ENCODE measurements around the gene MYL12A. TPM values are rescaled to one million over a fixed set of nuclear protein-coding genes. Genes with fewer than 3 reads are reported as not detected.

Gene MYL12A
- total and polyA plus RNA-seq, 2 donors (not counting 3 experiments of a cell fraction or from before 2014, with no cell fraction given): 597 to 796 TPM

- H2AFZ ChIP-seq (ENCODE audit: low read depth, low read length): no peak overlapping the region
- intact Hi-C loops (cut with micrococcal nuclease): no loop called here
- DNase-seq (ENCODE audit: low read depth, low spot score) (no peak), FAIRE-seq (no peak)
- no TSS peak for BruUV-seq (replicated peaks)
- TF ChIP-seq JUN (IDR thresholded peaks at IDR 0.05; ENCODE audit: borderline replicate concordance, insufficient read depth, insufficient read length, low read depth): no peak
- TF ChIP-seq CTCF (IDR thresholded peaks at IDR 0.05; ENCODE audit: extremely low read depth in 1 of 2, insufficient read depth in 1 of 2, low read depth in 1 of 2, low read length in 2 of 2): no peak
- no peak for TF ChIP-seq MYC (IDR thresholded peaks at IDR 0.05; ENCODE audit: low read depth, low read length)
- TF ChIP-seq FOS (IDR thresholded peaks at IDR 0.05; ENCODE audit: borderline replicate concordance, insufficient read depth, low read length): no peak
- TF ChIP-seq EZH2 (IDR thresholded peaks at IDR 0.05; ENCODE audit: borderline replicate concordance, low read depth, low read length, severe bottlenecking): no peak
- TF ChIP-seq POLR2A (IDR thresholded peaks at IDR 0.05; ENCODE audit: low read depth, low read length): no peak
- no peak for TF ChIP-seq MAX (IDR thresholded peaks at IDR 0.05; ENCODE audit: insufficient read depth, insufficient read length)
- TF ChIP-seq POLR2AphosphoS5 (IDR thresholded peaks at IDR 0.05; ENCODE audit: insufficient read depth, low read depth, low read length): no peak
- TF ChIP-seq GATA2 (IDR thresholded peaks at IDR 0.05; ENCODE audit: insufficient read depth, insufficient read length, low read depth, low read length): no peak
- ChIA-PET POLR2A (no interaction called here), CTCF (interaction anchor here (1.0 to 1.6 kb wide), 3 partner anchors 8 to 35 kb away, joined by 3 to 4 read pairs (median 4); no protein-coding TSS in a partner anchor)
- H3K4me3 ChIP-seq (replicated peaks in 1 of 3; ENCODE audit: insufficient read depth in 1 of 3, low read depth in 1 of 3, low read length in 3 of 3): no peak overlapping the region
- dilution Hi-C loops (cut with MboI; ENCODE audit: extremely low pct_ligation_motif_present, low sequenced_read_pairs): no loop called here
- no peaks in the 10 kb centered on the region for H3K9me3 ChIP-seq (replicated peaks; ENCODE audit: control insufficient read depth, insufficient read depth, low read length)
- H3K9ac ChIP-seq (replicated peaks; ENCODE audit: extremely low read depth, insufficient read depth, low read length): no peak overlapping the region
- no peaks in the 10 kb centered on the region for H3K27me3 ChIP-seq (ENCODE audit: control insufficient read depth in 2 of 2, insufficient read depth in 2 of 2, low read length in 2 of 2)
- no peaks in the 10 kb centered on the region for H3K79me2 ChIP-seq (ENCODE audit: control insufficient read depth, insufficient read depth, low read length)
- no peaks in the 10 kb centered on the region for H3K4me1 ChIP-seq (ENCODE audit: control insufficient read depth, extremely low read depth, insufficient read depth, low read length)
- no peaks in the 10 kb centered on the region for H3K9me1 ChIP-seq (replicated peaks; ENCODE audit: control insufficient read depth, extremely low read depth, insufficient read depth, low read length)
- H3K36me3 ChIP-seq (ENCODE audit: control insufficient read depth in 2 of 2, extremely low read depth in 1 of 2, insufficient read depth in 2 of 2, low read length in 2 of 2): no peaks in the 10 kb centered on the region
- no peak overlapping the region for H3K4me2 ChIP-seq (ENCODE audit: insufficient read depth, low read length)
- H4K20me1 ChIP-seq (replicated peaks; ENCODE audit: control insufficient read depth, extremely low read depth, insufficient read depth, low read length): no peaks in the 10 kb centered on the region
- no peak overlapping the region for H3K27ac ChIP-seq (ENCODE audit: insufficient read depth, low read depth, low read length)
Observed at GRCh38 chr18:3230401-3231334, 16.9 kb upstream of the MYL12A start.
